Myocyte (in vitro differentiated cells): ENCODE data around the gene STK35. TPM values are rescaled to one million over a fixed set of nuclear protein-coding genes. Genes with fewer than 3 reads are reported as not detected.
"Not testable (repeated sequence)": the region's sequence is repeated elsewhere in the genome, so short reads cannot be mapped to it uniquely, and the experiment has no call there.

Experiments
- DNase-seq: peaks from one replicate; pipeline ENCODE4 v3.0.0-alpha.2; 2012; ENCODE audit warnings: low read depth
- total RNA-seq: library from RNA; depleted of rRNA; stranded (reverse); fragments of >200 nt; gene quantifications from 2 replicates; pipeline ENCODE4 v1.2.3, GENCODE V29; 2014

The STK35 gene
- total RNA-seq, 1 donor from 2014 or later: 10.5 TPM

- DNase-seq: no peak
These were observed 78.3 kb downstream of the STK35 start for GRCh38 chr20:2179949-2180348.

GRCh38 chr20:2183381-2183780, 81.8 kb downstream of the STK35 start:
- DNase-seq: no peak

- not testable (repeated sequence) for DNase-seq
These were observed 83.3 kb downstream of the STK35 start for GRCh38 chr20:2184933-2185332.

GRCh38 chr20:2195614-2196013, 94.0 kb downstream of the STK35 start:
- DNase-seq: no peak

- DNase-seq: no peak
These were observed 95.5 kb downstream of the STK35 start for GRCh38 chr20:2197166-2197565.

Other genes starting within 250 kb of the STK35 start
- 2.9 and 5.3 TPM in 2 replicates for gene SIRPA, start 206.4 kb upstream of the STK35 start, total RNA-seq
- not detected in 2 replicates for gene PDYN, start 107.8 kb upstream of the STK35 start, total RNA-seq
- gene TGM3, start 194.2 kb downstream of the STK35 start, total RNA-seq: not detected in 2 replicates